Measurements from ENCODE around the gene PLIN4.

GRCh38 chr19:4506449-4507149 is 11.7 kb downstream of the PLIN4 start:
- TF ChIP-seq REST (IDR thresholded peaks at IDR 0.05; ENCODE audit: low read depth) (no peak), JUND (IDR thresholded peaks at IDR 0.05) (no peak), CTCF (IDR thresholded peaks at IDR 0.05 in 2 of 3, conservative IDR thresholded peaks at IDR 0.05 in 1 of 3; ENCODE audit: borderline replicate concordance in 1 of 3, insufficient read depth in 1 of 3, low read depth in 2 of 3, low read length in 2 of 3) (peak in 1 of 3 experiments; percentile 14; a peak in 1 of 6 replicates), POLR2AphosphoS5 (IDR thresholded peaks at IDR 0.05; ENCODE audit: low read depth, low read length) (0 out of 2 replicates have a peak, but pooled peaks have one; percentile 9), POLR2A (IDR thresholded peaks at IDR 0.05; ENCODE audit: borderline replicate concordance, extremely low read depth, insufficient read depth, insufficient read length) (no peak), MAX (IDR thresholded peaks at IDR 0.05) (no peak), EZH2 (IDR thresholded peaks at IDR 0.05) (no peak), CEBPB (IDR thresholded peaks at IDR 0.05; ENCODE audit: low read depth) (no peak), YY1 (IDR thresholded peaks at IDR 0.05; ENCODE audit: extremely low read depth, insufficient replicate concordance, low read depth, low read length) (no peak), ZNF274 (IDR thresholded peaks at IDR 0.05; ENCODE audit: low read depth, low read length) (no peak), ATF3 (IDR thresholded peaks at IDR 0.05) (no peak), EGR1 (IDR thresholded peaks at IDR 0.05; ENCODE audit: low read depth) (no peak), SIN3A (IDR thresholded peaks at IDR 0.05; ENCODE audit: low read depth) (no peak), ZBTB33 (IDR thresholded peaks at IDR 0.05; ENCODE audit: extremely low read depth, insufficient replicate concordance, low read length) (no peak)
